Chondrocyte (in vitro differentiated cells): Measurements from ENCODE around the gene NETO2. TPM values are rescaled to one million over a fixed set of nuclear protein-coding genes. Genes with fewer than 3 reads are reported as not detected.
"Not testable (repeated sequence)": the region's sequence is repeated elsewhere in the genome, so short reads cannot be mapped to it uniquely, and the experiment has no call there.

ENCODE experiments used
- DNase-seq: peaks from one replicate; pipeline ENCODE4 v3.0.0; 2021; ENCODE audit warnings: mixed read lengths, low spot score
- H3K27ac Mint-ChIP-seq: one replicate; pipeline ENCODE4 v1.8.0; 2021; ENCODE audit warnings: mild to moderate bottlenecking, moderate library complexity, mixed read lengths; ENCODE audit not compliant: unreplicated experiment
- H3K27me3 Mint-ChIP-seq: 2 replicates; pipeline ENCODE4 v1.8.0; 2021; ENCODE audit warnings: low read depth, mixed read lengths
- H3K36me3 Mint-ChIP-seq: 2 replicates; pipeline ENCODE4 v1.8.0; 2021; ENCODE audit warnings: low read depth, mixed read lengths
- H3K4me1 Mint-ChIP-seq: 2 replicates; pipeline ENCODE4 v1.8.0; 2021; ENCODE audit warnings: low read depth, mild to moderate bottlenecking, mixed read lengths
- H3K4me3 Mint-ChIP-seq: one replicate; pipeline ENCODE4 v1.8.0; 2021; ENCODE audit warnings: mild to moderate bottlenecking, moderate library complexity, mixed read lengths; ENCODE audit not compliant: unreplicated experiment
- H3K9me3 Mint-ChIP-seq: 2 replicates; pipeline ENCODE4 v1.8.0; 2021; ENCODE audit warnings: low read depth, mixed read lengths
- CTCF ChIP-seq: fragments of 200-600 bp; sonication (generic); IDR thresholded peaks from 2 replicates; pipeline ENCODE4 v1.5.0; 2021; ENCODE audit warnings: antibody characterized with exemption, mild to moderate bottlenecking, moderate library complexity
- total RNA-seq: library from RNA; stranded (reverse); gene quantifications from 3 replicates; pipeline ENCODE4 v1.2.1, GENCODE V29; 2021

NETO2 gene
- total RNA-seq, 1 donor from 2014 or later = 9.0 TPM

DNA sequence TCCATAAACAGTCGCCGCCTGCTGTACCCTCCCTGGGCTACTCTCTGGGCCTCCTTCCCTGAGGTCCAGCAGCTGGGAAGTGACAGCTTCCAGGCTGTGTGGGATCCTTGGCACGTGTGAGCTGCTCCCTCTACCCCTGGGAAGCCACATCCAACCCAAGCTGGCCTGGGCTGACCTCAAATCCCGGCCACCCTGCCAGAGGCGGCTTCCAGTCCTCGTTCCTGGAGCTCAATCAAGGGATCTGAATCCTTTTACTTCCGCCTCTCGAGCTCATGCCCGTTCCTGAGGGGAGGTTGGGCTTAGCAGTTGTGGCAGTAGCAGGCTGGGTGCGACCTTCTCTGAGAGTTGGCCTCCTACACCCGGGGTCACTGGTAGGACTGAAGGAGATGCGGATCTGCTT lies 82.5 kb downstream of the NETO2 start:
- DNase-seq = no peak
- Mint-ChIP-seq H3K36me3 (no peaks in the 10 kb centered on the region), H3K4me3 (no peak overlapping the region), H3K27ac (no peak overlapping the region), H3K4me1 (no peaks in the 10 kb centered on the region), H3K9me3 (peaks cover 4% of the 10 kb centered on the region), H3K27me3 (peaks cover 2% of the 10 kb centered on the region)
- TF ChIP-seq CTCF = no peak

DNA sequence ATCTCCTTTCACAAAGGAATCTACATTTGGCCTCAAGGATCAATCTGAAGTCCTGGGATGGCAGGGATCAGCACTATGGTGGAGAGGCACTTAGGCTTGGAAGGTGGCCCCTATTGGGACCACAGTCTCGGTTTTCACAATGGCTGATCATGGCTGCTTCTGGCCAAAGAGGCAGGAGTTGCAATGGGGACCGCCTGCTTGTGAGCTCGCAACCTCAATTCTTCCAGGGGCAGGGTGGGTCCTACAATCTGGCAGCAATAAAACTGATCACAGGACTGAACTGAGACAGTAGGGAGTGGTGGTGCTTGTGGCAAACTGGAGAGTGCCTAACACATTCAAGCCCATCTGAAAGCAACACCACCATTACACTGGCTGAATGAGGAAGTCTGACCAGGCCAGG lies 83.1 kb downstream of the NETO2 start:
- no peaks in the 10 kb centered on the region for H3K36me3 Mint-ChIP-seq
- no peaks in the 10 kb centered on the region for H3K4me1 Mint-ChIP-seq
- no peak for TF ChIP-seq CTCF
- DNase-seq = no peak
- peaks cover 2% of the 10 kb centered on the region for H3K27me3 Mint-ChIP-seq
- peaks cover 4% of the 10 kb centered on the region for H3K9me3 Mint-ChIP-seq
- no peak overlapping the region for H3K27ac Mint-ChIP-seq
- no peak overlapping the region for H3K4me3 Mint-ChIP-seq

GRCh38 chr16:47059991-47060390 lies 83.8 kb downstream of the NETO2 start:
- no peak for TF ChIP-seq CTCF
- no peaks in the 10 kb centered on the region for H3K36me3 Mint-ChIP-seq
- DNase-seq = no peak
- H3K4me3 Mint-ChIP-seq = no peak overlapping the region
- H3K9me3 Mint-ChIP-seq = peaks cover 4% of the 10 kb centered on the region
- no peaks in the 10 kb centered on the region for H3K4me1 Mint-ChIP-seq
- no peak overlapping the region for H3K27ac Mint-ChIP-seq
- H3K27me3 Mint-ChIP-seq = peaks cover 2% of the 10 kb centered on the region

GRCh38 chr16:47059130-47059529 lies 84.6 kb downstream of the NETO2 start:
- H3K36me3 Mint-ChIP-seq, H3K27me3 Mint-ChIP-seq, H3K4me3 Mint-ChIP-seq, H3K4me1 Mint-ChIP-seq, DNase-seq, H3K27ac Mint-ChIP-seq, H3K9me3 Mint-ChIP-seq: not testable (repeated sequence)

GRCh38 chr16:47058295-47059086 lies 85.3 kb downstream of the NETO2 start:
- no peak for DNase-seq
- no peak overlapping the region for H3K4me3 Mint-ChIP-seq
- no peaks in the 10 kb centered on the region for H3K4me1 Mint-ChIP-seq
- no peaks in the 10 kb centered on the region for H3K36me3 Mint-ChIP-seq
- TF ChIP-seq CTCF = no peak
- H3K27me3 Mint-ChIP-seq = peaks cover 2% of the 10 kb centered on the region
- no peak overlapping the region for H3K27ac Mint-ChIP-seq
- no peaks in the 10 kb centered on the region for H3K9me3 Mint-ChIP-seq

- no peak for DNase-seq
- peaks cover 2% of the 10 kb centered on the region for H3K27me3 Mint-ChIP-seq
- H3K36me3 Mint-ChIP-seq = no peaks in the 10 kb centered on the region
- H3K4me3 Mint-ChIP-seq = no peak overlapping the region
- no peaks in the 10 kb centered on the region for H3K4me1 Mint-ChIP-seq
- no peak for TF ChIP-seq CTCF
- no peak overlapping the region for H3K27ac Mint-ChIP-seq
- no peaks in the 10 kb centered on the region for H3K9me3 Mint-ChIP-seq
Observed at GRCh38 chr16:47057630-47057993, 86.1 kb downstream of the NETO2 start.
